ENCODE results near the gene FAM76B.

FAM76B gene

DNA sequence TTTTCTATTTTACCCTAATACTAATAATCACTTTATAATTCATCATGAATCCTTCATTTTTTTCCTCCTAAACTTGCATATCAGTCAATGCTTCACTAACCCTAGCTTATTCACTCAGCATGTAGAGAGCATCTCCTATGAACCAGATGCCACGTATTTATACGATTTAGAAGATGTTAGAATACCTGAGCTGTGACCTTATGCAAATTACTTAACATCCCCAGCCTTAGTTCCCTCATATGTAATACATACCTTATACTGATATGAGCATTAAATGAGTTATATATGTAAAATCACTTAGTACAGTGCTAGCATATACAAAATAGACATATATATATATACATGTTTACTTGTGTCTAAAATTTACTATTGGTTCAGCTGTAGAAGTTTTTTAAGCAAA, 9.0 kb downstream of the FAM76B start:
- no peak for DNase-seq (ENCODE audit: extremely low read depth, low read depth)
- H3K4me3 ChIP-seq (replicated peaks; ENCODE audit: low read depth, low read length), result no peak overlapping the region
- TF ChIP-seq, protein P1, sequence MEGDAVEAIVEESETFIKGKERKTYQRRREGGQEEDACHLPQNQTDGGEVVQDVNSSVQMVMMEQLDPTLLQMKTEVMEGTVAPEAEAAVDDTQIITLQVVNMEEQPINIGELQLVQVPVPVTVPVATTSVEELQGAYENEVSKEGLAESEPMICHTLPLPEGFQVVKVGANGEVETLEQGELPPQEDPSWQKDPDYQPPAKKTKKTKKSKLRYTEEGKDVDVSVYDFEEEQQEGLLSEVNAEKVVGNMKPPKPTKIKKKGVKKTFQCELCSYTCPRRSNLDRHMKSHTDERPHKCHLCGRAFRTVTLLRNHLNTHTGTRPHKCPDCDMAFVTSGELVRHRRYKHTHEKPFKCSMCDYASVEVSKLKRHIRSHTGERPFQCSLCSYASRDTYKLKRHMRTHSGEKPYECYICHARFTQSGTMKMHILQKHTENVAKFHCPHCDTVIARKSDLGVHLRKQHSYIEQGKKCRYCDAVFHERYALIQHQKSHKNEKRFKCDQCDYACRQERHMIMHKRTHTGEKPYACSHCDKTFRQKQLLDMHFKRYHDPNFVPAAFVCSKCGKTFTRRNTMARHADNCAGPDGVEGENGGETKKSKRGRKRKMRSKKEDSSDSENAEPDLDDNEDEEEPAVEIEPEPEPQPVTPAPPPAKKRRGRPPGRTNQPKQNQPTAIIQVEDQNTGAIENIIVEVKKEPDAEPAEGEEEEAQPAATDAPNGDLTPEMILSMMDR (IDR thresholded peaks at IDR 0.05; ENCODE audit: low read depth, low read length, missing control alignments), result no peak

DNA sequence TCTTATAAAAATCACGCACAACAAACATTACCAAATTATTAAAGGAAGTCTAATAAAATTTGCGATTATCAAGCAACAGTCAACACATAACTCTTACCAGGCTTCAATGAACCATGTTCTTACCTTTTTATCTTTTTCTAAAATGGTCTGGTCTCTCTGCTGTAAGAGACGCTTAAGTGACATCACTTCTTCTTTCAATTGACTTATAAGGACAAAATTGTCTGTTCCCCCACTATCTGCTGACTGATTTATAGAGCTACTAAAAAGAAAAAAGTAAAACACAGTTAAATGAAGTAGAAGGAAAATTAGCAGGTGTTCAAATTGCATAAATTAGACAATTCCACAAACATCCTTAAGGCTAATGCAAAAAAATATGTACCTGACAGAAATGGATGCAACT, 10.9 kb downstream of the FAM76B start:
- DNase-seq (ENCODE audit: extremely low read depth, low read depth), result no peak
- TF ChIP-seq, protein P1 (IDR thresholded peaks at IDR 0.05; ENCODE audit: low read depth, low read length, missing control alignments), result no peak
- H3K4me3 ChIP-seq (replicated peaks; ENCODE audit: low read depth, low read length), result no peak overlapping the region

DNA sequence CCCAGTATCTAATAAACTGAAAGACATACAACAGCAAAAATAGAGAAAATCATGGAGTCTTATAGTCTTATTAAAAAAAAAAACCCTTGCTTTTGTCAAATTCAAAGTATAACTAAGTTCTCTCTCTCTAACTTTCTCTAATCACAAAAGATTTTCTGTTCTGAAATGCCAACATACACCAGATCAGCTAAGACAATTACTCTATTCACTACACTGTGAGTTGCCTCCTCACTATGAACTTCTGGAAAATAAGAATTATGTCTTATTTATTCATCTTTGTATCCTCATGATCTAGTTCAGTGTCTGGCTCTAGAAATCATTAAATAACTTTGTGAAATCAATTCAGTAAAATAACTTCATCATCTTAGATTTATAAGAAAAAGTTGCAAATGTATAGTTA, 12.7 kb downstream of the FAM76B start:
- H3K4me3 ChIP-seq (replicated peaks; ENCODE audit: low read depth, low read length), result no peak overlapping the region
- TF ChIP-seq, protein P1 (IDR thresholded peaks at IDR 0.05; ENCODE audit: low read depth, low read length, missing control alignments), result no peak
- DNase-seq (ENCODE audit: extremely low read depth, low read depth), result no peak

DNA sequence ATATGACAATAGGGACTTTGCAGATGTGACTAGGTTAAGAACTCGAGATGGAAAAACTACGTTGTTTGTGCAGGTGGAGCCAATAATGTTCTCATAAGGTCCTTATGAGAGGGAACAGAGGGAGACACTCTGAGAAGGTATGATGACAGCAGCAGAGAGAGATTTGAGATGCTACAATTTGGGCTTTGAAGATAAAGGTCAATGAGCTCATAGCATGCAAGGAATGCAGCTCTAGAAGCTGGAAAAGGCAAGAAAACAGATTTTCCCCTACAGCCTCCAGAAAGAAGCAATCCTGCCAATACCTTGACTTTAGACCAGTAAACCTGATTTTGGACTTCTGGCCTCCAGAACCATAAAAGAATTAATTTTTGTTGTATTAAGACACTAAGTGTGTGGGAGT, 21.1 kb downstream of the FAM76B start:
- TF ChIP-seq, protein P1 (IDR thresholded peaks at IDR 0.05; ENCODE audit: low read depth, low read length, missing control alignments), result no peak
- no peak for DNase-seq (ENCODE audit: extremely low read depth, low read depth)
- no peak overlapping the region for H3K4me3 ChIP-seq (replicated peaks; ENCODE audit: low read depth, low read length)

DNA sequence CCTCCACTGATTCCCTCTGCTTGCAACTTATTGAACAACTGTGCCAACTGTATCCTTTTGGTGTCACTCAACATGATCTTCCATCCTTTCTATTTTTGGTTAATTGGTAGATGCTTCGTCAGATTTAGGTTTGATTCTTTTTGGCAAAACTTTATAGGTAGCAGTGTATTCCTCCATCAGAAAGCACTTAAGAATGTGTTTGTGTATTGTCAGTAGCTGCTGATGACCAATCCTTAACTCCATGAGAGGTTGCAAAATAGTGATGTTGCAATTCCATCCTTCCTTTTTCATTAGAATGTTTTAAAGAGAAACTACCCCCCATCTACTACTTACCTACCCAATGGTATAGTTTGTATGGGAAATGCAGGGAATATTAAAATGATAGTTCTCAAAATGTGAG, 22.1 kb downstream of the FAM76B start:
- no peak for DNase-seq (ENCODE audit: extremely low read depth, low read depth)
- H3K4me3 ChIP-seq (replicated peaks; ENCODE audit: low read depth, low read length), result no peak overlapping the region
- TF ChIP-seq, protein P1 (IDR thresholded peaks at IDR 0.05; ENCODE audit: low read depth, low read length, missing control alignments), result no peak

DNA sequence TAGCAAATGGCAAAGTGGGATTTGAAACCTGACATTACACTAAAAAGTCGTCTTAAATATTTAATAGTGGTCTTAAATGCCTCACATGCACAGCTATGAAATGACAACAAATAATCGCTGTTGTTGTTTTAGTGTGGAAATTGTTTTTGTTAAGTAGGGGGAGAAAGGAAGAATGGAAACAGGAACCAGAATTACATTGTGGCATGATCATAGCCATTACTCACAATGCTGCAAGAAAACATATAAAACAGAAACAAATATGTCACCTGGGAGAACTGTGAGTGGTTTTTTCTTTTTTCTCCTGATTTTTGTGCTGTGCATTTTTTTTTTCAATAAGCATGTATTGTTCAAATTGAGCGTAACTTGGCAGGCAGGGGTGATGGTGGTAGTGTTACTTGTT, 22.9 kb downstream of the FAM76B start:
- TF ChIP-seq, protein P1 (IDR thresholded peaks at IDR 0.05; ENCODE audit: low read depth, low read length, missing control alignments), result no peak
- no peak overlapping the region for H3K4me3 ChIP-seq (replicated peaks; ENCODE audit: low read depth, low read length)
- no peak for DNase-seq (ENCODE audit: extremely low read depth, low read depth)

DNA sequence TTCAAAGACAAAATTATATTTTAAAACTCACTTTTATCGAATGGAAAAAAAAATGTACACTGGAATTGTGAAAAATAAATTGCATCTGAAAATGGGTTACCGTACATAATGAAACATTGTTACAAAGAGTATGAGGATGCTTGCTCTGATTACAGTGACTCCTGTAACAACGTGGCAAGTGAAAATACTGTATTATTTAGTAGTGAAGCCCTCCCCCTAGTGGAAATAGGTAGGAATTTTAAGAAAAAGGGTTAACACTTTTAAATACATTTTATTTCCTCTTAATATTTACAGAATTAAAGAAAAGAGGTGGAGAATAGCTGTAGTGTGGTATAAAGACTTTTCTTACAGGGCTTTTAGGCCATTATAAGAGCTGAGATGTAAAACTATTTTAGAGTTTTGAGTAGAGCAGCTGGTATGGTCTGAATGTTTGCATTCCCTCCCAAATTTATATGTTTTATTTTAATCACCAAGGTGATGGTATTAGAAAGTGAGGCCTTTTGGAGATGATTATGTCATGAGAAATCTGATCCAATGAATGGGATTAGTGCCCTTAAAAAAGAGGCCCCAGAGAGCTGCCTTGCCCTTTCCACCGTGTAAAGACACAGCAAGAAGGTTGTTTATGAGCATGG, 25.2 kb downstream of the FAM76B start:
- no peak overlapping the region for H3K4me3 ChIP-seq (replicated peaks; ENCODE audit: low read depth, low read length)
- TF ChIP-seq, protein P1 (IDR thresholded peaks at IDR 0.05; ENCODE audit: low read depth, low read length, missing control alignments), result peak; percentile 12
- DNase-seq (ENCODE audit: extremely low read depth, low read depth), result no peak

Data from HFF-Myc (cell line).